Stimulated activated CD8-positive, alpha-beta memory T cell treated with anti-CD3 and anti-CD28 coated beads, Interleukin-4, amount 100 ng/mL, for 1 hour (primary cell): ENCODE measurements around the gene NUCB1.
A peak's percentile ranks its signal among the peaks of the same experiment; 100 is the strongest.

Experiments used
- DNase-seq, 2 donors: peaks; one replicate each; pipeline ENCODE4 v3.0.0-alpha.2; 2020; ENCODE audit warnings: low read depth in 2 of 2, low spot score in 1 of 2

NUCB1 gene

DNA sequence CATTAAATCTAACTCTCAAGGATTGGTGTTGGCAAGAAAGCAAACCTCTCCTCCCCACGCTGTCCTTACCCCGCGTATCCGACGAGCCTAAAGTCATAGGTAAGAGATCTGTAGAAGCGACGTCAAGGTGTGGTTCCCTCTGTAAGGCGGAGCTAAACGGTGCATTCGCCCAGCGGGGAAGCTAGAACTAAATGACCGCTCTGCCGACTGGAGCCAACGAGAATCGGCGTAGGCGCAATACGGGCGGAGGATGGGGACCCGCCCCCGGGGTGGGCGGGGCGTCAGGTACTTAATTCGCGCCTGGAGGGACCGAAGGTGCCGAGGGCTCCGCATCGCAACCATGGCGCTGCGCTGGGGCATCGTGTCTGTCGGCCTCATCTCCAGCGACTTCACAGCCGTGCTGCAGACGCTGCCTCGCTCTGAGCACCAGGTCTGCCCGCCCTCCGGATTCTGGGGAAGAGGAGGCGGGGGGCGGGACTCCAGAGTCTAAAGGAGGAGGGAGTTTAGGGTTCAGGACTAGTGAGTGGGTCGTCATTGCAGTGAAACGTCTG lies 33.3 kb downstream of the NUCB1 start, which contains the start of gene DHDH:
TSS of gene DHDH (plus strand) at position 318 of the 551 bp plus-strand sequence. CDS start at position 341, 23 bp downstream.
- peak; percentile 64 for DNase-seq

DNA sequence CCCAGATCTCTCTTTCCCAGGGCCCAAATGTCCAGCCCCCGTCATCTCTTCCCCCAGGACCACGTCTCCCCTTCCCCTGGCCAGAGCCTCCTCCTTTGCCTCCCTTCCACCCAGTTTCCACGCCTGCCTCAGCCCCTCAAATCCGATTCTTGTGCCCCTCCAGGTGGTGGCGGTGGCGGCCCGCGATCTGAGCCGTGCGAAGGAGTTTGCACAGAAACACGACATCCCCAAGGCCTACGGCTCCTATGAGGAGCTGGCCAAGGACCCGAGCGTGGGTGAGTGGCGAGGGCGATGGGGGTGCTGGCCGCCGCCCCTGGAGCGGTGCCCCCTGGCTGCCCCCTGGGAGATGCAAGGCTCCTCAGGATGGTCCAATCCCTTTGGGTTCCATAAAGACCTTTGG lies 34.7 kb downstream of the NUCB1 start:
- no peak for DNase-seq

DNA sequence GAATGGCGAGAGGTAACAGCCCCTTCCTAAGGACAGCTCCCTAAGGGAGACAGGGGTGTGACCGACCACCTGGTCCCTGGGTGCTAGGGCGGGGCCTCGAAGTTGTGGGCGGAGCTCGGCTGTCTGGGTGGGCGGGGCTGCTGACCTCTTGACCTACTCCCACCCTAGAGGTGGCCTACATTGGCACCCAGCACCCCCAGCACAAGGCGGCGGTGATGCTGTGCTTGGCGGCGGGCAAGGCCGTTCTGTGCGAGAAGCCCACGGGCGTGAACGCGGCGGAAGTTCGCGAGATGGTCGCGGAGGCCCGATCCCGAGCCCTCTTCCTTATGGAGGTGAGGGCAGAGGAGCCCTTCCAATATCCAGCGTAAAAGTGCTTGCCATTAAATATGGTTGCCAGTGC lies 35.8 kb downstream of the NUCB1 start:
- no peak for DNase-seq

DNA sequence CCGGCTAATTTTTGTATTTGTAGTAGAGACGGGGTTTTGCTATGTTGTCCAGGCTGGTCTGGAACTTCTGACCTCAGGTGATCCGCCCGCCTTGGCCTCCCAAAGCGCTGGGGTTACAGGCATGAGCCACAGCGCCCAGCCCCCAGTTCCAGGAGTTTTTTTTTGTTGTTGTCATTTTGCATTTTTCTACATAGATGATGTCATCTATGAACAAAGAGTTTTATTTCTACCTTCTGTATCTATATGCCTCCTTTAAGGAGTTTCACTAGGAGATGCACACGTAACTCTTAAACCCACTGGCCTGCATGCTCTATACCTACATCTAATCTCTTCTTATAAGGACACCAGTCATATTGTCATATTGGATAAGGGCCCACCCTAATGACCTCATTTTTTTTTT lies 38.1 kb downstream of the NUCB1 start:
- DNase-seq, result no peak

DNA sequence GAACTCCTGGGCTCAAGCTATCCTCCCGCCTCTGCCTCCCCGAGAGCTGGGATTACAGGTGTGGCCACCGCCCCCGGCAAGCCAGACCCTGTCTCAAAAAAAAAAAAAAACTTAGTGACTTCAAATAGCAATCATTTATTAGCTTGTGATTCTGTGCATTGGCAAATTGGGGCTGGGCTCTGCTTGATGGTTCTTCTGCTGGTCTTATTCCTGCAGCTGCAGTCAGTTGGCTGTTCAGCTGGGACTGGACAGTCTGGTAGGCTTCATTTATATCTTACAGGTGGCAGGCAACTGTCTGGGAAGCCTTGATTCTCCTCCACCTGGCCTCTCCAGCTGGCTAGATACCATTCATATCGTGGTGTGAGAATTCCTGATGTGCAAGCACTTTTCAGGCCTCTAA lies 40.8 kb downstream of the NUCB1 start:
- no peak for DNase-seq

DNA sequence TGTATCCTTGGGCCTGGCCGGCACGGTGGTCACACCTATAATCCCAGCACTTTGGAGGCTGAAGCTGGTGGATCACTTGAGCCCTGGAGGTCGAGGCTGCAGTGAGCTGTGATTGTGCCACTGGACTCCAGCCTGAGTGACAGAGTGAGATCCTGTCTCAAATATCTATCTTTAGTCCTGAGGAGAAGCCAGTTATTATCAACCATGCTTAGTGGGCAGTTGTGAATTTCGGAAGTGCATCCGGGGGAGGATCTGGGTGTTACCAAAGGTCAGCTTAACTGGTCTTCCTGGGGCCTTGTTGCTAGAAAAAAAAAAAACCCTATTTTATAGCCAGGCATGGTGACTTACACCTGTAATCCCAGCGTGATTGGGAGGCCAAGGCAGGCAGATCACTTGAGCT lies 43.0 kb downstream of the NUCB1 start:
- no peak for DNase-seq

DNA sequence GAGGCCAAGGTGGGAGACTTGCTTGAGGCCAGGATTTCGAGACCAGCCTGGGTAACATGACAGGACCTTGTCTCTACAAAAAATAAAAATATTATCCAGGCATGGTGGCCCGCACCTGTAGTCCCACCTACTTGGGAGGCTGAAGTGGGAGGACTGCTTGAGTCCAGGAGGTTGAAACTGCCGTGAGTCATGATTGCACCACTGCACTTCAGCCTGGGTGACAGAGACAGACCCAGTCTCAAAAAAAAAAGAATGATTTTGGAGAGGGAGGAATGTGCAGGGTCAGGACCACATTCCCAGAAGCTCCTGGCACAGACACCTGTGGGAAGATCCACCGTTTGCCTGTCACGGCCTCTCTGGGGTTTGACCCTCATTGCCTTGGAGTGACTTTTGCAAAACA lies 45.3 kb downstream of the NUCB1 start:
- no peak for DNase-seq

DNA sequence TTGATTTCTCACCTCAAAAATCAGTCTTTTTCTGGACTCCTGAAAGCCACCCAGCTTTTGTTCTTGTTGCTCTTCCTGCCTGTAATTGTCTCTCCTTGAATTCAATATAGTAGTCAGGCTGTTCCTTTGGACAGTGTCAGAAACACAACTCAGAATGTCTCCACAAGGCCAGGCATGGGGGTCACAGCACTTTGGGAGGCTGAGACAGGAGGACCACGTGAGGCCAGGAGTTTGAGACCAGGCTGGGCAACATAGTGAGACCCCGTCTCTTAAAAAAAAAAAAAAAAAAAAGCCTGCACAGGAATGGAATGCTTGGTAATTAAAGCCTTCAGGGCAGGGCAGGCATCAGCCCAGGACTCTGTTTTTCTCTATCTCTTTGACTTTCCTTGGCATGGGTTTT lies 45.7 kb downstream of the NUCB1 start:
- DNase-seq, result no peak

DNA sequence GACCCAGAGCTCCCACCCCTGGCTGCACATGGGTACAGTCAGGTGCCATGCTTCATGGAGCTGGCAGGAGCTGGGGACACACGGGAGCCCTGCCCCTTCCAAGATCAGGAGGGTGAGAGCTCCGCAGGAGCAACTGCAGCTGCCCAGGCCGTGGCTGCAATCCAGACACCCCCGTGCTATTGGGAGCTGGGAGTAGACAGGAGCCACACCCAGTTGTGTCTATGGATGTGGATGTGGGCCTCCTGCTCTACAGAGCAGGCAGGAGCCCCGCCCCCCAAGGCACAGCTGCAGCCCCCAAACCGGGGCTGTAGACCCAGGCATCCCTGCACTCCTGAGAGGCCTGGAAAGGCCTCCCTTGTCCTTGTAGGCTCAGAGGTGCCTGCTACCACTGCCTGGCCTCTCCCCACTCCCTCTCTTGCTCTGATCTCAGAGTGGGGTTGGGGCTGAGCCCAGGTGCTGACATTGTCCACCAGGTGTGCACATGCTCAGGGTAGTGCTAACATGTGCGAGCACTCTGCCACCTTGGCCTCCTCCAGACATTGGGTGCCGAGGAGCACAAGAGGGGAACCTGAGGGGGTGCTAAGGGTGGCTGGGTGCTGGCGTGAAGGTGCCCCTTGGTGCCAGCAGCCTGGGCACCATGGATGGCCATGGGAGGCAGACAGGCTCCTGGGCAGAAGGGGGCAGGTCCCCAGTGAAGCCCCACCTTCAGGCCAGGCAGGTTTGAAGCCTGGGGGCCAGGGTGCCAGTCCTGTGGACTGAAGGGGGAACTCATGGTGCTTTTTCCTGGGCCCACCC lies 46.5 kb downstream of the NUCB1 start:
- no peak for DNase-seq

DNA sequence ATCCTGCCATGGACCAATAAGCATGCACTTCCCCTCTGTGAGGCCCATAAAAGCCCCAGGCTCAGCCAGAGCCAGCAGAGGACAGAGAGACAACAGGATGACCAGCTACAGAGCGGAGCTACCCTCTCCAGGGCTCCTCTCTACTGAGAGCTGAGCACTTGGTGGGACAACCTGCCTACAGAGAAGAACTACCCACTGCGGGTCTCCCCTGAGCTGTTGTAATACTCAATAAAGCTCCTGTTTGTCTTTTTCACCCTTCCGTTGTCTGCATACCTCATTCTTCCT lies 47.1 kb downstream of the NUCB1 start:
- DNase-seq, result no peak

DNA sequence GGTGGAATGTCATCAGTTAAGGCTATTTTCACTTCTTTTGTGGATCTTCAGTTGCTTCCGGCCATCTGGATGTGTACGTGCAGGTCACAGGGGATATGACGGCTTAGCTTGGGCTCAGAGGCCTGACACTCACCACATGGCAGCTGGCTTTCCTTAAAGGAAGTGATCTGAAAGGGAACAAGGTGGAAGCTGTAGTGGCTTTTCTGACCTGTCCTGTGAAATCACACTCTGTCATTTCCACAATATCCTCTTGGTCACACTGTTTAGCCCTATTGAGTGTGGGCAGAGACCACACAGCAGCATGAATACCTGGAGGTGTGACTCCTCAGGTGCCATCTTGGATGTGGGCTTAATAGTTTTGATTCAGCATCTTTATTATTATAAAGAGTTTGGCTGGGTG lies 50.0 kb downstream of the NUCB1 start:
- no peak for DNase-seq

DNA sequence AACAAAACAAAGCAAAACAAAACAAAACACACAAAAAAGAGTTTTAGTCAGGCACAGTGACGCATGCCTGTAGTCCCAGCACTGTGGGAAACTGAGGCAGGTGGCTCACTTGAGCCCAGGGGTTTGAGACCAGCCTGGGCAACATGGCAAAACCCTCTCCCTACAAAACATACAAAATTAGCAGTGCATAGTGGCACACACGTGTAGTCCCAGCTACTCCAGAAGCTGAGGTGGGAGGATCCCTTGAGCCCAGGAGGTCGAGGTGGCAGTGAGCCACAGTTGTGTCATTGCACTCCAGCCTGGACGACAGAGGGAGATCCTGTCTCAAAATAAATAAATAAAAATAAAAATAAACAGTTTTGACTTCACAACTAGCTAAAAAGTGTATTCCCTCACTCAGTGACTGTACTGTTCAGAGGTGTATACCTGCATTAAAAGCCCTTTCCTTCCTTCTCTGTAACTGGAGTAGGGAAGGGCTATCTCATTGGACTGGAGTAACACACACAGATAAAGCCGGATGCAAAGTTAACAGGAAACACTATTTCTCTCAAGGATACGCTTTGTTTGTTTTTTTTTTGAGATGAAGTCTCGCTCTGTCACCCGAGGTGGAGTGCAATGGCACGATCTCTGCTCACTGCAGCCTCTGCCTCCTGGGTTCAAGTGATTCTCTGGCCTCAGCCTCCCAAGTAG lies 50.9 kb downstream of the NUCB1 start:
- no peak for DNase-seq

DNA sequence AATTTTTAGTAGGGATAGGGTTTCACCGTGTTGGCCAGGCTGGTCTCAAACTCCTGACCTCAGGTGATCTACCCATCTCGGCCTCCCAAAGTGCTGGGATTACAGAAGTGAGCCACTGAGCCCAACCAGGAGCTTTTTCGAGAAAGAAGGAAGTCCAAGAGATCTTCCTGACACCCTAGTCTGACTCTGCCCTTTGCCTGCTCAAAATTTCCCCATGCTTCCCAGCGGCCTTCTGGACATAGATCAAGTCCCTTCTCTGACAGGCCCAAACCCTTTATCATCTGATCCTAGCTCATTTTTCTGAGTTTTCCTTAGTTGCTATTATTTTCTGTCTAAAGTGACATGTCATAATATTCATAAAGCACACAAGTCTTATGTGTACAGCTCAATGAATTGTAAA lies 53.0 kb downstream of the NUCB1 start:
- DNase-seq, result no peak

DNA sequence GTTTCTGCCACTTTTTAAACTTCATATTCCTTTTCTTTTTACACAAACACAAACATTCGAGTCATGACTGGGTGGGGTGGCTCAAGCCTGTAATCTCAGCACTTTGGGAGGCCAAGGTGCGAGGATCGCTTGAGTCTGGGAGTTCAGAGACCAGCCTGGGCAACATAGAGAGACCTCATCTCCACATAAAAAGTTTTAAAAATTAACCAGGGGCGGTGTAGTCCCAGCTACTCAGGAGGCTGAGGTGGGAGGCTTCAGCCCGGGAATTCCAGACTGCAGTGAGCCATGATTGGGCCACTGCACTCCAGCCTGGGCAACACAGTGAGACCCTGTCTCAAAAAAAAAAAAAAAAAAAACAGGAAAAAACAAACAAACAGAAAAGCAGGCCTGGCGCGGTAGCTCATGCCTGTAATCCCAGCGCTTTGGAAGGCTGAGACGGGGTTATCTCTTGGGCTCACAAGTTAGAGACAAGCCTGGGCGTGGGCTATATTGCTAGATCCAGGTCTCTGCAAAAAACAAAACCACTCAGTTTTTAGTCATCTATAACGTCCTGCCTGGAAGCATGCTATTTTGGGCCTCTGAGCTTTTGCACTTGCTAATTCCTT lies 54.0 kb downstream of the NUCB1 start:
- DNase-seq, result no peak

DNA sequence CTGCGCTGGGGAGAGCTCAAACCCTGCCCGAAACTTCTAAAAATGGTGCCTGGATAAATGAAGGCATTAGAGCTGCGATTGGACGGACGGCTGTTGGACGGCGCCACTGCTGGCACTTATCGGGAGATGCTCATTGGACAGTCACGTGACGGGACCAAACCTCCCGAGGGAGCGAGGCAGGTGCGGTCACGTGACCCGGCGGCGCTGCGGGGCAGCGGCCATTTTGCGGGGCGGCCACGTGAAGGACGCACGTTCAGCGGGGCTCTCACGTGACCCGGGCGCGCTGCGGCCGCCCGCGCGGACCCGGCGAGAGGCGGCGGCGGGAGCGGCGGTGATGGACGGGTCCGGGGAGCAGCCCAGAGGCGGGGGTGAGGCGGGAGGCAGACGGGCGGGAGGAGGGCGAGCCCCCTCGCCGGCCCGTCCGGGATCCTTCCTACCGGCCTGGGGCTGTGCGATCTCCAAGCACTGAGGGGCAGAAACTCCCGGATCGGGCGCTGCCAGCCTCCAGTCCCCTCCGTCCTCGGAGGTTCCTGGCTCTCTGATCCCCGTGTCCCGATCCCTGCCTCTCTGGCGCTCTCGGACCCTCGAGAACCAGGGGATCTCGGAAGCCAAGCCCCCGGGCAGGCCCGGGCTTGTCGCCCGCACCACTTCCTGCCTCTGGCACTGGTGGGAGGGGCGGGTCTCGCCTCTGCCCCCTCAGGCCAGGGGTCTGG lies 54.6 kb downstream of the NUCB1 start, which contains the start of gene BAX:
TSS of gene BAX (plus strand) at position 281 of the 713 bp plus-strand sequence. CDS start at position 335, 54 bp downstream.
- peak; percentile 66 to 70 for DNase-seq

DNA sequence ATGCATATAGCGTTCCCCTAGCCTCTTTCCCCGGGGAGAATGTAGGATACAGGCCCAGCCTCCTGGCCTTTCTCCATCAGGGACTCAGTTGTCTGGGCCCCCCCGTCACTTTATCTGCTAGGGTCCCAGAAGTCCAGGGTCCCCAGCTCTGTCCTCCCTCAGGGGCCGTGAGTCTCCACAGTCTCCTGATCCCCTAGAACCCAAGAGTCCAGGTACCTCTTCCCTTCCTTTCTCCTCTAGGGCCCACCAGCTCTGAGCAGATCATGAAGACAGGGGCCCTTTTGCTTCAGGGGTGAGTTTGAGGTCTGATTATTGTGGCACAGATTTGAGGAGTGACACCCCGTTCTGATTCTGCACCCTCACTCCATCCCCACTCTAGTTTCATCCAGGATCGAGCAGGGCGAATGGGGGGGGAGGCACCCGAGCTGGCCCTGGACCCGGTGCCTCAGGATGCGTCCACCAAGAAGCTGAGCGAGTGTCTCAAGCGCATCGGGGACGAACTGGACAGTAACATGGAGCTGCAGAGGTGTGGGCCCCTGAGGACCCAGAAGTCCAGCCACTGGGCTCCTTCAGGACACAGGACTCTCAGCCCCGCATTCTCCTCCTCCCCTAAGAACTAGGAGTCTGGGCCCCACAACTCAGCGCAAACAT lies 55.3 kb downstream of the NUCB1 start:
- DNase-seq, result no peak

DNA sequence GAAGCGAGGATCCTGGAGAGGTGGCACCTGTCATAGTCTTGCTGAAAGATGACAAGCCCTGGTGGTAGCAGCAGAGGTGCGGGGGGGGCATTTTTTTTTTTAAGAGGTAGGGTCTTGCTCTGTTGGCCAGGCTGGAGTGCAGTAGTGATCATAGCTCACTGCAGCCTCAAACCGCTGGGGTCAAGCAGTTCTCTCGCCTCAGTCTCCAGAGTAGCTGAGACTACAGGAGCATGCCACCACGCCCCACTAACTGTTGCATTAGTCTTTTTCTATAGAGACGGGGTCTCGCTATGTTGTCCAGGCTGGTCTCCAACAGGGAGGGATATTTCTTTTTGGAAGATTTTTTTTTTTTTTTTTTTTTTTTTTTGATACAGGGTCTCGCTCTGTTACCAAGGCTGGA lies 57.9 kb downstream of the NUCB1 start:
- DNase-seq, result no peak

DNA sequence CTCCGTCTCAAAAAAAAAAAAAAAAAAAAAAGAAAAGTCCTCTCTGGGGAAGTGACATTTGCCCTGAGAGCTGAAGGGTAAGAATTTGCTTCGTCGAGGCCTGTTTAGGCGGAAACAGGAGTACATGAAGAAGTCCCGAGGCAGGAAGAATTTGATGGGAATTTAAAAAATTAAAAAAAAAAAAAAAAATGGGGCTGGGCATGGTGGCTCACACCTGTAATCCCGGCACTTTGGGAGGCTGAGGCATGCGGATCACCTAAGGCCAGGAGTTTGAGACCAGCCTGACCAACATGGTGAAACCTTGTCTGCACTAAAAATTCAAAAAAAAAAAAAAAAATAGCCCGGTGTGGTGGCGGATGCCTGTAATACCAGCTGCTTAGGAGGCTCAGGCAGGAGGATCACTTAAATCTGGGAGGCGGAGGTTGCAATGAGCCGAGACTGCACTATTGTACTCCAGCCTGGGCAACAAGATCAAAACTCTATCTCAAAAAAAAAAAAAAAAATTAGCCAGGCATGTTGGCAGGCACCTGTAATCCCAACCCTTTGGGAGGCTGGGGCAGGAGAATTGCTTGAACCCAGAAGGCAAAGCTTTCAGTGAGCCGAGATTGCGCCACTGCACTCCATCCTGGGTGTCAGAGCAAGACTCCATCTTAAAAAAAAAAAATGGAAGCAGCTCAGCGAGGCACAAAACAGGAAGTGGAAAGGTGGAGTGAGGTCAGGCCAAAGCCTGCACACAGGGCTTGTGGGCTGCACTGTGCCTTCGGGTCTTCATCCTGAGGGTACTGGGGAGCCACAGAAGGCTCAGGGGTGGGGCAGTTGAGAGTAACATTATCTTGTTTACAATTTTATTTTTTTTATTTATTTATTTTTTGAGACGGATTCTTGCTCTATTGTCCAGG lies 59.5 kb downstream of the NUCB1 start:
- DNase-seq, result no peak

DNA sequence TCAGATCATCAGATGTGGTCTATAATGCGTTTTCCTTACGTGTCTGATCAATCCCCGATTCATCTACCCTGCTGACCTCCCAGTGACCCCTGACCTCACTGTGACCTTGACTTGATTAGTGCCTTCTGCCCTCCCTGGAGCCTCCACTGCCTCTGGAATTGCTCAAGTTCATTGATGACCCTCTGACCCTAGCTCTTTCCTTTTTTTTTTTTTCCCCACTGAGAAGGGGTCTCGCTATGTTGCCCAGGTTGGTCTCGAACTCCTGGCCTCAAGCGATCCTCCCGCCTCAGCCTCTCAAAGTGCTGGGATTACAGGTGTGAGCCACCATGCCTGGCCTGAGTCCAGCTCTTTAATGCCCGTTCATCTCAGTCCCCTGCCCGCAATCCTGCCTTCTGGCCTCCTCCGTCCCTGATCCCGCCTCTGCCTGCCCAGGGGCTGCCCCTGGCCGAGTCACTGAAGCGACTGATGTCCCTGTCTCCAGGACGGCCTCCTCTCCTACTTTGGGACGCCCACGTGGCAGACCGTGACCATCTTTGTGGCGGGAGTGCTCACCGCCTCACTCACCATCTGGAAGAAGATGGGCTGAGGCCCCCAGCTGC lies 61.0 kb downstream of the NUCB1 start:
- DNase-seq, result no peak

DNA sequence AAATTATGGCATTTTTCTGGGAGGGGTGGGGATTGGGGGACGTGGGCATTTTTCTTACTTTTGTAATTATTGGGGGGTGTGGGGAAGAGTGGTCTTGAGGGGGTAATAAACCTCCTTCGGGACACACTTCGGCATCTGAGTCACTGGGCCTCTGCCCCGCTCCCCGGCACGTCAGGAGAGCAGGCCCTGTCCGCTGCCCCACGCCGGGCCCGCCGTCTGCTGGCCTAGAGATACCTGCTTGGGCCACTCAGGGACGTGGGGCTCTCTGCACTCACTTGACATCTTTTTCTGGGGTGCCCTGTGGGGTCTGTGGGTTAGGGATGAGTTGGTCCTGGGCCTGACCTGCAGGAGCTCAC lies 61.5 kb downstream of the NUCB1 start:
- DNase-seq, result no peak
